Subcutaneous adipose tissue (tissue), 4 donors: ENCODE measurements around the gene GRM3. TPM values are rescaled to one million over a fixed set of nuclear protein-coding genes. Genes with fewer than 3 reads are reported as not detected.

Source experiments
- CTCF ChIP-seq: fragments of 450-650 bp; IDR thresholded peaks from one replicate; pipeline ENCODE4 v1.5.1; 2016; ENCODE audit warnings: low read depth, mild to moderate bottlenecking, control low read depth, antibody characterized with exemption, moderate library complexity
- total RNA-seq, 4 donors: library from RNA; depleted of rRNA; stranded (reverse); fragments of >200 nt; gene quantifications; one replicate each; pipeline ENCODE4 v1.1.0, GENCODE V29; 2016

GRM3 gene
- total RNA-seq, 4 donors from 2014 or later = not detected

DNA sequence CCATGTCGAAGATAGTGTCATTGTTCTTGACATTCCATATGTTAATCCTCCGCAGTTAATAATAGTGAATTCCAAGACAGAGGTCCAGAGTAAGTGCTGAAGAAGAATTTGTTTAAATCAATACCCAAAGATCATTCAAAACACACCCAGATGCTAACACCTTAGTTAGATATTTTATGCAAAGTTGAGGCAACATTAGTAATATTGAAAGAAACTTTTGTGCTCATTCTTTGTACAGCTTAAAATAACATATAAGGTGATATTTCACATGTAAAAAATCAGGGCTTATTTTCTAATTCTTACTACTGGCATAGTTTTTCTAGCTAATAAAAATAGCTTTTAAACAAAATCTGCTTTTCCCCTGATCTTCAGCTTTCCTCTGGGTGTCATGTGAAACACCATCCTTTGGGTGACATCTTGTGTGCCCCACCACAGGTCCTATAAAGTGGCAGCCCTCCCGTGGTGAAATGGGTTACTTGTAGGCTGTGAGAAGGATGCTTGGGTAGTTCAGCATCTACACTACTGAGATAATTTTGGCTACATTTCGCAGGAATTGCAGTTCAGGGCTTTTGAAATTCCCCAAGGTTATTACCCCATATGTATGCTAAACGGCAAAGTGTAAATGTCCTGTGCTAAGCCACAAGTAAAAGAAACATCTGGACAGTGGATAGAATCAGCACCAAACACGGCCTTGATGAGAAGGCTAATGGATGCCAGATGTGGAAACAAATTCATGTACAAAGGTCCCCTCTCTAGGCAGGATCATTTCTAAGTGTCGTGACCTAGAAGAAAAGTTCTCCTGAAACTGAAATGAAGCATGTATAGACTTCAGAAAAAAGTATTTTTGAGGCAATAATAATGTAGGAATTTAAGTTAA is 105.4 kb downstream of the GRM3 start:
- TF ChIP-seq CTCF = no peak

DNA sequence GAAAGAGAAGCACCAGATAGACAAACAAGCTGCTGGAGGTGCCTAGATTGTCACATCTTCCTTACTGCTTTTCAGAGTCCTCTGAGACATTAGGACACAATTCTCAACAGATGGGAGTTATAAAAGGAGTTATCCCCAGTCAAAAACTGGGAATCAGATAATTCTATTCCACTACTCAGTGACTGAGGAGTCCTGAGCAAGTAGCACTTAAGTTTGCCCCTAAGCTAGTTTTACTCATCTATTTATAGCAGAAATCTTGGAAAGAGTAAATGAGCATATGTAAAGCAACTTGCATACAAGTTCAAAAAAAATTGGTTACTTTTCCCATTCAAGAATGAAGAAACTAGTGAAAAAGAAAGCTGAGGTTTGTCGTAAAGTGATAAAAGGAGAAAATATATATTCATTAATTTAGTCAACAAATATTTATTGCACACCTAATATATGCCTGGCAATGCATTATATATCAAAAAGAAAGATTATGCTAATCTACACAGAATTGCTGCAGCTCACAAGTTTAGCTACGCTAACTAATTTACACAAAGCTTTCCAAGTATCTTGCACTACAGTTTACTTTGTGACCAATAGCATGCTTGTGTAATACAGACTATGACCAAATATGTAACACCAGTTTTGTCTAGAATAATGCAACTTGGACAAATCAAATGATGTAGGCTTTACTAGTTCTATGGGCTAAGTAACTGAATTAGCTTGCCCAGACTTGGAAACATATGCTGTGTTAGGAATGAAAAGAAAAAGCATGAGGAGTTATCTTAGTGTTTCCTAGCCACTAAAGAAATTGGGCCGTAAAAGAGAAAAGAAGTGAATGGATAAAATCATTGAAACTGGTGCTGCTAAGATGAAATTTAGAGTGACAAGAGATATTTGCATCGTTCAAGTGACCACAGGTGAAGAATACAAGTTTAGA is 106.3 kb downstream of the GRM3 start:
- no peak for TF ChIP-seq CTCF

GRCh38 chr7:86760236-86760635 is 116.5 kb downstream of the GRM3 start:
- TF ChIP-seq CTCF = no peak

DNA sequence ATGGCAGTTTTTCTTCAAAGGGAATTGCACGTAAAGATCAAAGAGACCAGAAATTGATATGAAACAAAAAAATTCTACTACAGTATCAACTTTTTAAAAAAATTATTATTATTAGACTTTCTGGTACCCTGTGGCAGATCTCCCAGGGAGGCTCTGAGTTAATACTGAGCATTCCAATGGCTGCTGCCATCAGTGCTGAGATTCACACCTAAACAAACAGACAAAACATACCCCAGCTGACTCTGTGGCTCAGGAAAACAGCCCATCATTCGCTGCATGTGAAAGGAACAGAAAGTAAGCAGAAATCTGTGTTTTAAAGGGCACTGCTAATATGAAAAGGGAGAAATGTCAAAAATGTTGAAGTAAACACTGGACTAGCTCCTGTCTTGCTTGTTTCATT is 118.4 kb downstream of the GRM3 start:
- no peak for TF ChIP-seq CTCF

DNA sequence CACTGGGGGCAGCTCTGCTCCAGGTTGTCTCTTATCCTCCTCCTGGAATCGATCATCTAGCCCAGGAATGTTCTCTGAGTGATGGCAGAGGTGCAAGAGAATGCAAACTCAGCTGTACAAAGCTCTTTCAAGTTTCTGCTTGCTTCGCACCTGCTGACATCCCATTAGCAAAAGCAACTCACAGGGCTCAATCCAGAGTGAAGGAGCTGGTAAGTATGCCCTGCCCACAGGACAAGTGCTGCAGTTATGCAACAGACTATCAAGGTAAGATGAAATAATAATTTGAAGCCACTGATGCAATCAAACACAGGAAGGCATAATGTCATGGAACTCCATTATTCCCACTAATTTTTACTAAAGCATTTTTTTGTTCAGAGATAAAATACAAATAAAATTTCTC is 122.2 kb downstream of the GRM3 start:
- TF ChIP-seq CTCF = no peak

DNA sequence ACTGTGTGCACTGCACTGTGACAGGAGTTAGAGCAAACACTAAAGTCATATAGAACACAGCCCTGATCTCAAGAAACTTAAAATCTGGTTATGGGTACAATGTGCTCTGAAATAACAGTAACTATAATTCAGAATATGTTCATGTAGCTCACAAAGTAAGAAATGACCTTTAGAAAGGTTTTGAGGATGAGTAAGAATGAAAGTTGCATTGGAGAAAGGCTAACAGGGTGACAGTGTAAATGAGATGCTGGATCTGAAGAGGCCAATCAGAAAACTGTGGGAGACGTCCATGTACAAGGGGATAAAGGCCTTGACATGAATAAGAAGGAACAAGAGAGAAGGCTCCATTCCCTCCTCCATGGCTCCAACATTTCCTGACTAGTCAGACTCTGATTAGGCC is 124.7 kb downstream of the GRM3 start:
- TF ChIP-seq CTCF = no peak
